Ovary (tissue), 3 donors: ENCODE results near the gene STEAP3.

Source experiments
- CTCF ChIP-seq, 3 donors: fragments of 450-650 bp in 2 of 3; fragments of 200-600 bp in 1 of 3; IDR thresholded peaks; one replicate each; pipeline versions ENCODE4 v1.5.1 to v1.8.0; 2016 to 2022; ENCODE audit warnings: antibody characterized with exemption in 3 of 3, mild to moderate bottlenecking in 1 of 3
- EP300 ChIP-seq: sonication (generic); formaldehyde crosslinking; IDR thresholded peaks from one replicate; pipeline ENCODE4 v1.6.1; 2017; ENCODE audit warnings: antibody characterized with exemption
- POLR2A ChIP-seq: fragments of 450-650 bp; IDR thresholded peaks from one replicate; pipeline ENCODE4 v1.6.1; 2017; ENCODE audit warnings: antibody characterized with exemption, mild to moderate bottlenecking, moderate library complexity
- donor health status: DM: no; HTN: no; CAD: no.

- TF ChIP-seq CTCF (IDR thresholded peaks at IDR 0.05) (no peak), POLR2A (no peak), EP300 (no peak)
These were observed 28.8 kb downstream of the STEAP3 start for GRCh38 chr2:119252186-119253113.
